Amniotic epithelial cell (primary cell): ENCODE measurements around the gene RPAP3.

Experiments used
- DNase-seq: peaks from one replicate; pipeline ENCODE4 v3.0.0-alpha.2; 2010; ENCODE audit warnings: low read depth

RPAP3 gene

GRCh38 chr12:47743311-47743860 lies 37.6 kb upstream of the RPAP3 start:
- DNase-seq = no peak

- DNase-seq = peak; percentile 27
Observed at GRCh38 chr12:47742253-47742825, 36.5 kb upstream of the RPAP3 start.

GRCh38 chr12:47741340-47741703 lies 35.5 kb upstream of the RPAP3 start:
- DNase-seq = no peak

GRCh38 chr12:47740606-47741339 lies 34.9 kb upstream of the RPAP3 start:
- no peak for DNase-seq

- no peak for DNase-seq
Observed at GRCh38 chr12:47739979-47740378, 34.1 kb upstream of the RPAP3 start.

- no peak for DNase-seq
Observed at GRCh38 chr12:47739297-47739696, 33.5 kb upstream of the RPAP3 start.

GRCh38 chr12:47737936-47738594 lies 32.2 kb upstream of the RPAP3 start:
- no peak for DNase-seq

- peak; percentile 58 for DNase-seq
Observed at GRCh38 chr12:47736877-47737676, 31.2 kb upstream of the RPAP3 start.

- no peak for DNase-seq
Observed at GRCh38 chr12:47736216-47736615, 30.4 kb upstream of the RPAP3 start.

- no peak for DNase-seq
Observed at GRCh38 chr12:47735649-47736048, 29.8 kb upstream of the RPAP3 start.

GRCh38 chr12:47734725-47735480 lies 29.1 kb upstream of the RPAP3 start:
- no peak for DNase-seq

GRCh38 chr12:47733142-47733541 lies 27.3 kb upstream of the RPAP3 start:
- DNase-seq = no peak

GRCh38 chr12:47732504-47732903 lies 26.7 kb upstream of the RPAP3 start:
- no peak for DNase-seq

GRCh38 chr12:47731723-47732122 lies 25.9 kb upstream of the RPAP3 start:
- DNase-seq = no peak

- DNase-seq = peak; percentile 42
Observed at GRCh38 chr12:47730341-47730744, 24.5 kb upstream of the RPAP3 start.

GRCh38 chr12:47729233-47729632 lies 23.4 kb upstream of the RPAP3 start:
- DNase-seq = peak; percentile 33

GRCh38 chr12:47725893-47726292 lies 20.1 kb upstream of the RPAP3 start:
- peak; percentile 76 for DNase-seq

- no peak for DNase-seq
Observed at GRCh38 chr12:47725091-47725772, 19.4 kb upstream of the RPAP3 start, which contains the start of gene ENDOU. ENDOU (minus strand) TSS chr12:47725490; CDS start chr12:47725413, 77 bp downstream.

GRCh38 chr12:47722941-47723631 lies 17.3 kb upstream of the RPAP3 start:
- no peak for DNase-seq

- DNase-seq = no peak
Observed at GRCh38 chr12:47722136-47722834, 16.5 kb upstream of the RPAP3 start.
